B cell (primary cell): ENCODE measurements around the gene RGS7.

ENCODE experiments used
- CTCF ChIP-seq: fragments of 200-600 bp; IDR thresholded peaks from one replicate; pipeline ENCODE4 v1.8.0; 2022; ENCODE audit warnings: antibody characterized with exemption, mild to moderate bottlenecking
- EZH2 ChIP-seq: IDR thresholded peaks from 2 replicates; pipeline ENCODE4 v1.6.1; 2012; ENCODE audit warnings: borderline replicate concordance, low read depth, mild to moderate bottlenecking, moderate library complexity, low read length; ENCODE audit not compliant: insufficient read depth, poor library complexity, severe bottlenecking

- TF ChIP-seq CTCF: no peak
- no peak for TF ChIP-seq EZH2
Measured at GRCh38 chr1:240765732-240766363, 591.2 kb downstream of the RGS7 start.
